Calu3 (cell line): ENCODE data around the gene HCCS. TPM values are rescaled to one million over a fixed set of nuclear protein-coding genes. Genes with fewer than 3 reads are reported as not detected.
A peak's percentile ranks its signal among the peaks of the same experiment; 100 is the strongest.

ENCODE experiments used
- BruUV-seq: library from RNA; stranded (reverse); fragments of 400-500 nt; replicated peaks from 2 replicates; lab custom pipeline; 2021; lab: Mats Ljungman, UMichigan
- CTCF ChIA-PET: fragments of 300-600 bp; sonication (Branson Sonifier 250); formaldehyde crosslinking; loops from one replicate; lab custom pipeline; 2022; ENCODE audit warnings: antibody characterized with exemption; lab: Charles Lee
- DNase-seq: peaks from one replicate; pipeline ENCODE4 v3.0.0; 2022
- H3K27ac Mint-ChIP-seq: one replicate; pipeline ENCODE4 v1.8.0; 2022; ENCODE audit warnings: mixed read lengths; ENCODE audit not compliant: unreplicated experiment
- H3K27me3 Mint-ChIP-seq: one replicate; pipeline ENCODE4 v1.8.0; 2022; ENCODE audit warnings: mixed read lengths; ENCODE audit not compliant: unreplicated experiment
- H3K36me3 Mint-ChIP-seq: one replicate; pipeline ENCODE4 v1.8.0; 2022; ENCODE audit warnings: mild to moderate bottlenecking, moderate library complexity, mixed read lengths; ENCODE audit not compliant: insufficient read depth, unreplicated experiment
- H3K4me1 Mint-ChIP-seq: one replicate; pipeline ENCODE4 v1.8.0; 2022; ENCODE audit warnings: mild to moderate bottlenecking, low read depth, mixed read lengths; ENCODE audit not compliant: unreplicated experiment
- H3K4me3 Mint-ChIP-seq: one replicate; pipeline ENCODE4 v1.8.0; 2022; ENCODE audit warnings: mild to moderate bottlenecking, low read depth, moderate library complexity, mixed read lengths; ENCODE audit not compliant: unreplicated experiment
- H3K9me3 Mint-ChIP-seq: one replicate; pipeline ENCODE4 v1.8.0; 2022; ENCODE audit warnings: low read depth, mixed read lengths; ENCODE audit not compliant: unreplicated experiment
- CTCF ChIP-seq: fragments of 200-600 bp; IDR thresholded peaks from one replicate; pipeline ENCODE4 v1.8.0; 2022; ENCODE audit warnings: antibody characterized with exemption; ENCODE audit not compliant: unreplicated experiment
- intact Hi-C: fragments of 100-400 bp; cut with micrococcal nuclease; formaldehyde crosslinking; loops from one replicate; pipeline ENCODE4 v1.10.0; 2022; ENCODE audit not compliant: unreplicated experiment
- total RNA-seq: library from RNA; stranded (reverse); gene quantifications from 2 replicates; pipeline ENCODE4 v1.2.3, GENCODE V29; 2022

HCCS gene
- total RNA-seq, 1 experiment from 2014 or later, result 47.1 TPM

GRCh38 chrX:11108253-11108941, 2.7 kb upstream of the HCCS start:
- no peak for DNase-seq
- CTCF ChIA-PET, result no interaction called here
- Mint-ChIP-seq H3K27ac (no peak overlapping the region), H3K27me3 (no peaks in the 10 kb centered on the region), H3K4me3 (no peak overlapping the region), H3K36me3 (peaks cover 20% of the 10 kb centered on the region), H3K9me3 (no peaks in the 10 kb centered on the region), H3K4me1 (peaks cover 2% of the 10 kb centered on the region)
- BruUV-seq, result no TSS peak
- intact Hi-C loops, result loop anchor here (10.0 kb wide), 2 partner anchors 384 to 1124 kb away; no protein-coding TSS in a partner anchor
- TF ChIP-seq CTCF, result no peak

- H3K27me3 Mint-ChIP-seq, result no peaks in the 10 kb centered on the region
- DNase-seq, result no peak
Observed at GRCh38 chrX:11109968-11110367, 1.2 kb upstream of the HCCS start.

GRCh38 chrX:11111947-11112346, 815 bp downstream of the HCCS start:
- H3K9me3 Mint-ChIP-seq, result no peaks in the 10 kb centered on the region
- no peak for TF ChIP-seq CTCF
- intact Hi-C loops, result no loop called here
- peaks cover 27% of the 10 kb centered on the region for H3K36me3 Mint-ChIP-seq
- no peak overlapping the region for H3K4me3 Mint-ChIP-seq
- H3K27ac Mint-ChIP-seq, result peak overlapping the region; percentile 94
- BruUV-seq, result TSS peak; percentile 36
- CTCF ChIA-PET, result no interaction called here
- DNase-seq, result no peak
- H3K27me3 Mint-ChIP-seq, result no peaks in the 10 kb centered on the region
- peaks cover 9% of the 10 kb centered on the region for H3K4me1 Mint-ChIP-seq

More at GRCh38 chrX:11109968-11110367, 1.2 kb upstream of the HCCS start:
- no TSS peak for BruUV-seq
- Mint-ChIP-seq H3K4me3 (no peak overlapping the region), H3K36me3 (peaks cover 20% of the 10 kb centered on the region), H3K4me1 (peaks cover 9% of the 10 kb centered on the region), H3K9me3 (no peaks in the 10 kb centered on the region), H3K27ac (no peak overlapping the region)
- no peak for TF ChIP-seq CTCF
- CTCF ChIA-PET, result no interaction called here
- intact Hi-C loops, result loop anchor here (10.0 kb wide), 2 partner anchors 385 to 1125 kb away; no protein-coding TSS in a partner anchor

- CTCF ChIA-PET, result interaction anchor here (0.8 kb wide), 1 partner anchor 22 kb away, joined by 3 read pairs; no protein-coding TSS in a partner anchor
- BruUV-seq, result no TSS peak
- no peaks in the 10 kb centered on the region for H3K9me3 Mint-ChIP-seq
- H3K36me3 Mint-ChIP-seq, result peaks cover 27% of the 10 kb centered on the region
- no peak for TF ChIP-seq CTCF
- H3K27me3 Mint-ChIP-seq, result no peaks in the 10 kb centered on the region
- peaks cover 9% of the 10 kb centered on the region for H3K4me1 Mint-ChIP-seq
- H3K4me3 Mint-ChIP-seq, result peak overlapping the region; percentile 18
- H3K27ac Mint-ChIP-seq, result no peak overlapping the region
- intact Hi-C loops, result no loop called here
- DNase-seq, result no peak
Observed at GRCh38 chrX:11113731-11114130, 2.6 kb downstream of the HCCS start.
